ENCODE measurements around the gene CC2D1A.

CC2D1A gene

DNA sequence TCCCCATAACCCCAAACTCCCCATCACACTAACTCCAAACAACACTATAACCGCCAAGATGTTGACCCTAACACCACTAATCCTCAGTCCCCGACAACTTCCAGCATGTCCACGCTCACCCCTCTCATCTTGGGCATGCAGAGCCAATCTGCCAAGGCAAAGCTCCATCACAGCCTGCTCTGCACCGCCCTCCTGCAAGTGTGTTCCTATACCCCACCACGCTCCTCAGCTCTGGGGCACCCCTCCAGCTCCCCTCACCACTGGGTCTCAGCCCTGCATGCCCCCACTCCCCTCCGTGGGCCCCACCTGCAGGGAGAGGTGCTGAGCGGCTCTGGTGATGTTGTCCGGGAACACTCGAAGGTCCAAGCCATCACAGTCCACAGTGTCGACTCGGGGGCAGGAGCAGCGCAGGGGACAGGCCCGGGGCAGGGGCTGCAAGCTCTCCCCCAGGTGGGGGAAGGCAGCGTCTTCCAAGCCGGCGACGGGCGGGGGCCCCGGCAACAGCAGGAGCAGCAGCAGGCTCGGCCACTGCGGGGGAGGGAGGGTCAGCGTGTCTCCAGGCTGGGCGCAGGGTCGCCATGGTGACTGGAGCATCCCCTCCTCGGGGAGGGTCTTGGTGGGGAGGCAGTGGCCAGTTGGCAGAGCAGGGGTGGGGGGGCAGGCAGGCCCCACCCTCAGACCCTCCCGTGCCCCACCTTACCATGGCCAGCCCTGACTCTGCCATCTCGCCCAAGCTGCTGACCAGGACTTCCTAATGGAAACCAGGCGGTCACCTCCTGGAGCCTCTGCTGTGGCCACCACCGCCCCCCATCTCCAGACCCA lies 31.7 kb downstream of the CC2D1A start:
- no peak for TF ChIP-seq PAX5 (IDR thresholded peaks at IDR 0.05; ENCODE audit: insufficient read depth, low read length, severe bottlenecking)
- TF ChIP-seq POLR2A (IDR thresholded peaks at IDR 0.05; ENCODE audit: low read depth, low read length) = no peak
- TF ChIP-seq TAF1 (IDR thresholded peaks at IDR 0.05; ENCODE audit: low read depth, low read length) = no peak
- TF ChIP-seq POLR2AphosphoS5 (IDR thresholded peaks at IDR 0.05; ENCODE audit: low read depth, low read length) = no peak
- TF ChIP-seq POU2F2 (IDR thresholded peaks at IDR 0.05; ENCODE audit: low read depth, low read length) = no peak
- TF ChIP-seq SPI1 (IDR thresholded peaks at IDR 0.05; ENCODE audit: low read depth, low read length) = no peak
- no peak for FAIRE-seq
- DNase-seq (ENCODE audit: insufficient read length, low spot score) = no peak

DNA sequence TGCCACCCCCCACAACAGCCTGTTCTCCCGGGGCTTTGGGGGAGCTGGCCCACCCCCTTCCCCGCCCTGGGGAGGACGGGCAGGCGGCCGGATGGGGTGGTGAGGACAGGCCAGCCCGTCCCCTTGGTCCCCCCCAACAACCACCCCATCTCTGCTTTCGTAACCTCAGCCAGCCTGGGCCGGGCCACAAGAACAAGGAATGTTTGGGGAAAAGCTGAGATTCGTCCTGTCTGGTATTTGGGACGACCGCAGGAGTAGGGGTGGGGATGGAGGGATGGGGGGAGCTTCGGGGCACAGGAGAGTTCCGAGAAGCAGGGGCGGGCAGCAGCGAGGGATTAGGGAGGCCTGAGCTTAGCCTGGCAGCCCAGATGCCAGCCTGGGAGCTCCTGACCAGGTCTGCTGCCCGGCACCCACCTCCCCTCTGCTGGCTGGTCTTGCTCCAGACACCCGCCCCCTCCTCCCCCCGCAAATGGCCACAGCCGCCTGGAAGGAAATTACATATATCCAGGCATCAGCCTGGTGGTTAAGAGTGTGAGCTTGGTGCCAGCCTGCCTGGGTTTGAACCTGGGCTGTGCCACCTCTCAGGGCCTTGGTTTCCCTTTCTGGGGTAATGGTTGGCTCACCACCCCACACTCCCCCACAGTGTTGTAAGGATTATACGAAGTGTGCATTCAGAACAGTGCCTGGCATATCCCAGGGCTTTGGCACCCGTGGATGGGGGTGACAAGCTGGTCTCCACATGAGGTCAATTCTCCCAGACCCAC lies 32.5 kb downstream of the CC2D1A start, which contains the start of gene PODNL1:
Gene PODNL1, minus strand, starts transcription at position 117 of the 764 bp plus-strand sequence. CDS start 236 bp downstream, outside the sequence.
- no peak for DNase-seq (ENCODE audit: insufficient read length, low spot score)
- FAIRE-seq = no peak
- TF ChIP-seq POU2F2 (IDR thresholded peaks at IDR 0.05; ENCODE audit: low read depth, low read length) = no peak
- TF ChIP-seq PAX5 (IDR thresholded peaks at IDR 0.05; ENCODE audit: insufficient read depth, low read length, severe bottlenecking) = no peak
- no peak for TF ChIP-seq POLR2AphosphoS5 (IDR thresholded peaks at IDR 0.05; ENCODE audit: low read depth, low read length)
- TF ChIP-seq POLR2A (IDR thresholded peaks at IDR 0.05; ENCODE audit: low read depth, low read length) = no peak
- no peak for TF ChIP-seq TAF1 (IDR thresholded peaks at IDR 0.05; ENCODE audit: low read depth, low read length)
- no peak for TF ChIP-seq SPI1 (IDR thresholded peaks at IDR 0.05; ENCODE audit: low read depth, low read length)

DNA sequence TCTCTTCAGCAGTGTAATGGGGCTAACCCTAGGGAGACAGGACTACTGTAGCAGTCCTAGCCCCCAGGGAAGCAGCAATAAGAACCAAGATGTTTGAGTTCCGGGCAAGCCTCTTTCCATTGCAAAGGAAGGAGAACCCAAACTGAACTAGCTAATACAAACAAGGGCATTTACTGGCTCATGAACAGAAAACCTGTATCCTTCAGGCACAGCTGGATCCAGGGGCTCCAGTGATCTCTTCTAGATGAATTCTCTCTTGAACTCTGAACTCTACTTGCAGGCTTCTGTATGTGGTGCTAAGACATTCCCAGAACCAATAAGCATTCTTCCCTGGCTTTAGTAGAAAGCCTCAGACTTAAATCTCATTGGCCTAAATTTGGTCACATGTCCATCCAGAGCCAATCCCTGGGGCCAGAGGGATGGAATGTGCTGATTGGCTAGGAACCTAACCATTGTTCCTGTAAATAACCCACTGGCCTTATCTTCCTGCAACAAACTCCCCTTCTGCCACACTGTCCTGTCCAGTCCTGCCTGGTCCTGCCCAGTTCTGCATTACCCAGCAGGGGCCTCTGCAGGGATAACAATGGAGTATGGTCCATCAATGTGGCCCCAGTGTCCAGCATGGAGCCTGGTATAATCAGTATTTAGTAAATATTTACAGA lies 36.2 kb downstream of the CC2D1A start:
- no peak for FAIRE-seq
- no peak for DNase-seq (ENCODE audit: insufficient read length, low spot score)
- TF ChIP-seq TAF1 (IDR thresholded peaks at IDR 0.05; ENCODE audit: low read depth, low read length) (no peak), POU2F2 (IDR thresholded peaks at IDR 0.05; ENCODE audit: low read depth, low read length) (no peak), POLR2A (IDR thresholded peaks at IDR 0.05; ENCODE audit: low read depth, low read length) (no peak), SPI1 (IDR thresholded peaks at IDR 0.05; ENCODE audit: low read depth, low read length) (no peak), POLR2AphosphoS5 (IDR thresholded peaks at IDR 0.05; ENCODE audit: low read depth, low read length) (no peak), PAX5 (IDR thresholded peaks at IDR 0.05; ENCODE audit: insufficient read depth, low read length, severe bottlenecking) (no peak)

DNA sequence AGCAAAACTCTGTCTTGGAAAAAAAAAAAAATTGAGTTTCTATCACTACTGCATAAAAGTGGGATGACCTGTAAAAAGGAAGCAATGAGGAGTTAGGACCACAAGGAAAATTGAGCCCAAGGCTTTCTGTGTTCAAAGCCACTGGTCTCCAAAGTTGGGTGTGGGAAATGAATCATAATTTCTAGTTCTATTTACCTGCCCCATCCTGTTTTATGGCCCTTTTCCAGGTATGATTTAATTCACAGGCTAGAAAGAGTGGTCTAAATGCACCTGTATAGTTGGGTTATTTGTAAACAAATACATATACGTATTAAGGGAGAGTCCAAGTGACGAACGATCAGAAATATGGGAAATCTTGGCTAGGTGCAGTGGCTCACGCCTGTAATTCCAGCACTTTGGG lies 40.4 kb downstream of the CC2D1A start:
- TF ChIP-seq TAF1 (IDR thresholded peaks at IDR 0.05; ENCODE audit: low read depth, low read length) = no peak
- no peak for TF ChIP-seq POLR2A (IDR thresholded peaks at IDR 0.05; ENCODE audit: low read depth, low read length)
- no peak for TF ChIP-seq PAX5 (IDR thresholded peaks at IDR 0.05; ENCODE audit: insufficient read depth, low read length, severe bottlenecking)
- TF ChIP-seq SPI1 (IDR thresholded peaks at IDR 0.05; ENCODE audit: low read depth, low read length) = no peak
- no peak for TF ChIP-seq POLR2AphosphoS5 (IDR thresholded peaks at IDR 0.05; ENCODE audit: low read depth, low read length)
- no peak for TF ChIP-seq POU2F2 (IDR thresholded peaks at IDR 0.05; ENCODE audit: low read depth, low read length)
- FAIRE-seq (no peak), DNase-seq (ENCODE audit: insufficient read length, low spot score) (no peak)

DNA sequence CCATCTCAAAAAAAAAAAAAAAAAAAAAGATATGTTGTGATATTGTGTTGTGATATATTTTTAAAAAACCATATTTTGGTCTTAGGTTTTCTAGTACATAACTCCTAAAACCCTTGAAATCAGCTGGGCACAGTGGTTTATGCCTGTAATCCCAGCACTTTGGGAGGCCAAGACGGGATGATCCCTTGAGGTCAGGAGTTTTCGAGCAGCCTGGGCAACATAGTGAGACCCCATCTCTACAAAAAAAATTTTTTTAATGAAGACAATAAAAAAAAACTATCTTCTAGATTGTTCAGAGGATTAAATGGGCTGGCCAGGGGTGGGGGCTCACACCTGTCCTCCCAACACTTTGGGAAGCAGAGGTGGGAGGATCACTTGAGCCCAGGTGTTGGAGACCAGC lies 45.0 kb downstream of the CC2D1A start:
- TF ChIP-seq POU2F2 (IDR thresholded peaks at IDR 0.05; ENCODE audit: low read depth, low read length) (no peak), PAX5 (IDR thresholded peaks at IDR 0.05; ENCODE audit: insufficient read depth, low read length, severe bottlenecking) (no peak), SPI1 (IDR thresholded peaks at IDR 0.05; ENCODE audit: low read depth, low read length) (no peak), POLR2AphosphoS5 (IDR thresholded peaks at IDR 0.05; ENCODE audit: low read depth, low read length) (no peak), POLR2A (IDR thresholded peaks at IDR 0.05; ENCODE audit: low read depth, low read length) (no peak), TAF1 (IDR thresholded peaks at IDR 0.05; ENCODE audit: low read depth, low read length) (no peak)
- FAIRE-seq (no peak), DNase-seq (ENCODE audit: insufficient read length, low spot score) (no peak)

DNA sequence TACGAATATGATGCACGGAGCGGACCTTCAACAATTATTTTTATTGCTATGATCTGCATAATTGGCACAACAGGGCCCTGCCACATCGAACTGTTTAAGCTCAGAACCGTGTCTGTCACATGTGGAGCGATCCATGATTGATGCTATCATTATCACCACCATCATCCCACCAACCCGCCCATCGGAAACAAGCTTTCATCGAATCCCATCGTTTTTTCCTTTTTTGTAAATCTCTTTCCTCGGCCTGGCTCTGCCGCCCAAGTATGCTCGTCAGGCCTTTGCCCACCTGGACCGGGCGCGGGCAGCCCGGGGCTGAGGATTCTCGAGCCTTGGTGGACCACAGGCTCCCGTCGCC lies 45.8 kb downstream of the CC2D1A start:
- no peak for FAIRE-seq
- no peak for DNase-seq (ENCODE audit: insufficient read length, low spot score)

DNA sequence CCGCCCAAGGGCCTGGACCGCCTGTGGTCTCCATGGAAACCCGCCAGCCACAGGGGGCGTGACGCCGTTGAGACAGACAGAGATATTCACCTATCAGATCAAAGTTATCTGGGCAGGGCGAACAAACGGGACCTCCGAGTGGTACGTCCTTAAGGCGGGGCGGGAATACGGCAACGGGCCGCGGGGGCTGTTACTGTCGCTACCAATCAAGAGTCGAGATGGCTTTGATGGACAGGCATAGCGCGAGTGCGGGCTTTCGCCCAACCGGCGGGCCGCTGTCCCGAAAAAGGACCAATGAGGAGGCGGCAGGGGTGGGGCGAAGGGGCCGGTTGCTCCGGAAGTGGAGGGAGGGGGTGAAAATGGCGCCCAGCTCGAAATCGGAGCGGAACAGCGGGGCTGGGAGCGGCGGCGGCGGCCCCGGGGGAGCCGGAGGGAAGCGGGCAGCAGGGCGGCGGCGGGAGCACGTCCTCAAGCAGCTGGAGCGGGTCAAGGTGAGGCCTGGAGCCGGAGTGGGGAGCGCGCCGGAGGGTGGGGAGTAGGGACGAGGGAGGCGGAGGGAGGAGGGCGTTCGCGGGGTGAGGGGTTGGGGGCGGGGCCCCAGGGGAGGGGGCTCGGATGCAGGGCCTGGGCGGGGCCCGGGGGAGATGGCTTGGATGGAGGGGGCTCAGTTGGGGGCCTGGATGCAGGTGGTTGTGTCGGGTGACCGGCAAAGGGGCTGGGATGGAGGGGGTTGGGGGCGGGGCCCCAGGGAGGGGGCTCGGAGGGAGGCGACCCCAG lies 46.3 kb downstream of the CC2D1A start, which contains the start of gene DCAF15:
Gene DCAF15, plus strand, starts transcription at position 356 of the 777 bp plus-strand sequence. Its CDS starts 4 bp downstream, at position 360.
- TF ChIP-seq POLR2A (IDR thresholded peaks at IDR 0.05; ENCODE audit: low read depth, low read length) (peak; percentile 59; the same call in 1 of the 2 replicates), POLR2AphosphoS5 (IDR thresholded peaks at IDR 0.05; ENCODE audit: low read depth, low read length) (no peak), TAF1 (IDR thresholded peaks at IDR 0.05; ENCODE audit: low read depth, low read length) (peak; percentile 91), SPI1 (IDR thresholded peaks at IDR 0.05; ENCODE audit: low read depth, low read length) (0 out of 2 replicates have a peak, but pooled peaks have one; percentile 4), PAX5 (IDR thresholded peaks at IDR 0.05; ENCODE audit: insufficient read depth, low read length, severe bottlenecking) (no peak)
- FAIRE-seq = peak; percentile 99
- DNase-seq (ENCODE audit: insufficient read length, low spot score) = peak; percentile 100

More for the DNA sequence above, 45.8 kb downstream of the CC2D1A start:
- TF ChIP-seq SPI1 (IDR thresholded peaks at IDR 0.05; ENCODE audit: low read depth, low read length) = no peak
- no peak for TF ChIP-seq POLR2AphosphoS5 (IDR thresholded peaks at IDR 0.05; ENCODE audit: low read depth, low read length)
- TF ChIP-seq PAX5 (IDR thresholded peaks at IDR 0.05; ENCODE audit: insufficient read depth, low read length, severe bottlenecking) = no peak

DNA sequence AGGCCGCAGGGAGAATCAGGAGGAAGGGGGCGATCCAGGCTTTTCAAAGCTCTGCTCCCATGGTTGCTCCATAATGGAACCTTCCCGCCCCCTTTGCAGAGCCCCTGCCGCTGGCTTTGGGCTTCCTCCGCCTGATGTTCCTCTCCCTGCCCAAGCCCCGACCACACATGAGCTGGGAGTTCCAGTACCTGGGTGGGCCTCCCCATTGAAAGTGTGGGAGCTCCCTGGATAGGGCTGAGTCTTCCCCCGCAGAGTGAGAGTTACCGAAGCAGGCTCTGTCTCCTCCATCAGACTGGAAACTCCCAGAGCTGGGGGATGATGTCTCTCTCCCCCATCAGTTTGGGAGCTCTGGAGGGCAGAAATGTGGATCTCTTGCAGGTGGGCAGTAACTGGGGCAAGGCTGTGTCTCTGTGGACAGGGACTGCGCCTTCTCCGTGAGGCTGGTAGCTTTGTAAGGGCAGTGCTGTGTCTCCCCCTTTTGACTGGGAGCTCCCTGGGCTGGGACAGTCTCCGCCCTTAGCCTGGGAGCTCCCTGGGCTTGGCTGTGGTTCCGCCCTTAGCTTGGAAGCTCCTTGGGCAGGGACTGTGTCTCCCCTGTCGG lies 47.0 kb downstream of the CC2D1A start:
- DNase-seq (ENCODE audit: insufficient read length, low spot score) (no peak), FAIRE-seq (no peak)
- no peak for TF ChIP-seq POLR2AphosphoS5 (IDR thresholded peaks at IDR 0.05; ENCODE audit: low read depth, low read length)
- no peak for TF ChIP-seq TAF1 (IDR thresholded peaks at IDR 0.05; ENCODE audit: low read depth, low read length)
- no peak for TF ChIP-seq POLR2A (IDR thresholded peaks at IDR 0.05; ENCODE audit: low read depth, low read length)
- TF ChIP-seq POU2F2 (IDR thresholded peaks at IDR 0.05; ENCODE audit: low read depth, low read length) = no peak
